ENCODE measurements around the gene NR2F1.

The NR2F1 gene

DNA sequence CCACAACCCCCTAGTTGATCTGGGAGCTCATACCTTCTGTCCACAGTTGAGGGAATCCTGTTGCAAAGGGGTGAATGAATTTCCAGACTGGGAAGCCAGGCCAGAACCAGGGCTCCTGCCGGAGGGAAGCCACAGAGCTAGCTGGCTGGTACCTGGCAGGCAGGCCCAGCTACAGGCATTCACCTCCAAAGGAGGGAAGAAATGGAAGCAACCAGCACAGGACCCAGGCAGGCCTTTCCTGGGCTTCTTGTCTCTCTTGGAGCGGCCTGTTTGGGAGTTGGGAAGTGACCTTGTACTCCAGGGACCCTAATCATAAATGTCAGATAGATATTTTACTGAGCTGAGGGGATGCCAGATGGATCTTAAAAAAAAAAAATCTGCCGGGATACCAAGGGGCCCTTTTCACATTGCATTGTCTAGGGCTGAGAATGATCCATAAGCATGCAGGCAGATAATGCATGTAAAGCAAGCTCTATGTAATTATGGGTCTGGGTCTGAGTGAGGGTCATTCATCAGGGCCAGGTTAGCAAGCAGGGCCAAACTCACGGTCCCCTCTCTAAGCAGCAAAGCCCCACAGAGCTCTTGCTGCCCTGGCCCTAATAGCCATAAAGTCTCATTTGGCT lies 8.4 kb downstream of the NR2F1 start:
- no peak for DNase-seq

- DNase-seq, result no peak
Measured at GRCh38 chr5:93592883-93593282, 9.9 kb downstream of the NR2F1 start.

GRCh38 chr5:93593476-93594131 lies 10.6 kb downstream of the NR2F1 start:
- DNase-seq, result no peak

- DNase-seq, result no peak
Measured at GRCh38 chr5:93594591-93595419, 11.8 kb downstream of the NR2F1 start.

- no peak for DNase-seq
Measured at GRCh38 chr5:93595420-93596147, 12.6 kb downstream of the NR2F1 start.

DNA sequence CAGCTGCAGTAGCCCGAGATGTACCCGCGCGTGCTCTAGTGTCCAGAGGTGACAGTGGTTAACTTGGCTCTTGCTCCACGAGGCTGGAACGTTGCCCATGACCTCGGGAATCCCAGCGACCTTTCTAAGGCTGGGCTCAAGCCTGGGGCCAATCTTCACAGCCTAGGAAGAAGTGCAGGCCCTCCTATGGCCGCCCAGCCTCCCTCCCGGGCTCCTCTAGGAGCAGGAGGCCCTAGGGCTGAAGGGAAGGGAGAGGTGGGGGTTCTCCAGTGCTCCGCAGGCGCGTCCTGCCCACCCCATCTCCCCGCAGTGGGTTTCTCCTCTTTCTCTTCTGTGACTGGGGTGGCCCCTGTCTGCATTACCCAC lies 13.3 kb downstream of the NR2F1 start:
- DNase-seq, result no peak

DNA sequence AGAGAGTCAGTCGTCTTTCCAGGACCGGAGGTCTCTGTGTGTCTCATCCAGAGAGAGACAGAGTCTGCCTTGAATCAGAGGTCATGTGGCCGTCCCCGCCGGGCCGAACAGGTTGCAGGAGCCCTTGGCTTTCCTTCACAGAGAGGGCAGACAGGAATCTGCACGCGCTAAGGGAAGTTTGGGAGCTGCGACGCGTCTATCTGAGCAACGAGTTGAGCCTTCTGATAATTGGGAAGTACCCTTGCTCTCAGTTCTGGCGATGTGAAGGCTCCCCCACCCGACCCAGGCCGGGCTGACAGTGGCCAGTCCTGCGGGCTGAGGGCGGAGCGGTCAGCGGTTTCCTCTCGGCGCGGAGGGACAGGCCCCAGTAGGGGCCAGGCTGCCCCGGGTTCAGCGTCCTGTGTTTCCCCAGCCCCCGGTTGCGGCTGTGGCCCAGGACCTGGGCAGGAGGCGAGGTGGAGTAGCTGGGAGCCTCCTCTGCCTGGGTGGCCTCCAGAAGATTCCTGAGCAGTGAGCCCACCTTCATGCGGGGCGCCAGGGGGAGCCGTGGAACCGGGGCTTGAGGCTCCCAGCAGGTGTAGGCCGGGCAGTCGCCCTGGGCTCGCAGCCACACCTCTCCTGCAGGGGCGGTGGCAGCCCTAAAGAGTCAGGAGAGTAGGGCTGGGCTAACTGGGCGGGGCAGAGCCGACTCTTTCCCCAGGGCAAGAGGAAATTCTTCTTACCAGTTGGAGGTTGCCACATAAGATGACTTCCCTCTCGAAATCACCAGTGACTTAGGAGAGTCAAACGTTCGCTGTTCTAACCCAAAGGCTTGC lies 13.9 kb downstream of the NR2F1 start:
- DNase-seq, result no peak

GRCh38 chr5:93598091-93599000 lies 15.3 kb downstream of the NR2F1 start:
- no peak for DNase-seq

DNA sequence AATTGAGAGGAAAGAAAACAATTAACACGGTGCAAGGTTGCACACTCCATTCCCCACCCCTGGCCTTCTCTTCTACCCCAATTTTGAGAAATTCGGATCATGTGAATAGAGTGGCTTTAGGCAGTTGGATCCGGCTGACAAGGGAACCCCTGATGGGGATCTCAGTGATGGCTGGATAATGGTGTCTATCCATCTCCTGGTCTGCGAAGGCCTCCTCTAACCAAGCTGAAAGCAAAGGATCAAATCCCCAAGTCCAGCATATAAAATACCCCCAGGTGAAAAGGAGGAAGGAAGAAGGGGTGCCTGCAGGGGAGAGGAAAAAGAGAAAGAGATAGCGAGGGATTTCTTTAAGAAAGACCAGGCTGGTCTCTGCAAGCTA lies 16.0 kb downstream of the NR2F1 start:
- no peak for DNase-seq

DNA sequence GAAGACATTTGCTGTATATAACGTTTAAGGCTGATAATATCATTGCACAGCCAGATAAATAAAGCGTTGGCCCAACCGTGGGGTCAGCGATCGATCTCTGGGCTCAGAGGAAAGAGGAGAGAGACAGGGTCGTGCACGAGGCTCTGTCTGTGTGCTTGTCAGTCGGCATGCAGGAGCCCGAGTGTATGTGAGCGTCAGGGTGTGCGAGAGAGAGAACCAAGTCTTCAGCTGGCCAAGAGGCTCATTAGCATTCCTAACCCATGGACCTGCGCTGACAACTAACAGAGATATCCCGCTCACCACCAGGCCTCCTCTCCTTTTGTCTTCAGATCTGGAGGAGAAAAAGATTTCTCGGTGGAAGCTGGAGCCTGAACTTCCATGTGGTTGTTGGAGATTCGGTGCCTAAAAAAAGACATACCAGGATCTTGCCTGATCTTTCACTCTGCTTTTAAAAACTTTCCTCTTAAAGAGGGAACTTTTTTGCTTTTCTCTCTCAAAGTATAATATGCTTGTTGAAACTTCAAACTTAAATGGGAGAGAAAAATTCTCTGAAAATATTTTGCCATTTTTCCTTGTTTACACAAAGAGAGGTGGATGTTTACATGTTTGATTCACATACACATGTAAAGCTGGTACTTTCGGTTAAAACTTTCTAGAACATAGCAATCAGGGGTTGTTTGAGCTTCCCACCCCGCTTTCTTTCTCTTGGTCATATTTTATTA lies 16.5 kb downstream of the NR2F1 start:
- no peak for DNase-seq

DNA sequence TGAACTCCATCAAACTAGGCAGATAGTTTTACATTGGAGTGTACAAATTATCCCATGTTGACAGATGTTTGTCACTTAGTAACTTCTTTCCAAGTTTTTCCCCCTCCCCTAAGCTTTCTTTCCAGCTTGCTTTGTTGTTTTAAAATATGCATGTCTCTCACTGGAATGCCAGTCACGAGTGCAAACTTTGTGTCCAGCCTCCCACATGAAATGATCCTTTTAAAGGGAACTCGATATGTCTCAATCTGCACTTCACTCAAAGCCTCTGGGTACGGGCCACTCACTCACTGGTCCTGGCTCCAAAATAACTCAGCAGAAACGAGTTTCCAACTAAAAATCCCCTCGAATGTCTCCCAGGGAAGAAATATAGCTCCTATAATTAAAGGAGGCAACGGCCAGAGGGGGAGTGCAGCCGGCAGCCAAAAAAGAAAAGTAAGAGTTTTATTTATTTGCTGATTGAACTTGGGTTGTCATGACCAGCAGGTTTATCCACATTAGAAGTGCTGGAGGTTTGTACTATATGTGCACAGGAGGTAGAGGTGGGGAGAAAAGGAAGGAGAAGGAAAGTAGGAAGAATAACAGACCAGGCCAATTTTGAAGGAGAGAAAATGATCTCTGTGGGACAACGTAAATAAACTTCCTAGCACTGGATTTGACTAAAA lies 17.5 kb downstream of the NR2F1 start:
- DNase-seq, result no peak

- DNase-seq, result no peak
Measured at GRCh38 chr5:93601071-93601801, 18.2 kb downstream of the NR2F1 start.

- DNase-seq, result no peak
Measured at GRCh38 chr5:93601802-93602155, 18.8 kb downstream of the NR2F1 start.

- no peak for DNase-seq
Measured at GRCh38 chr5:93602241-93603077, 19.4 kb downstream of the NR2F1 start.

DNA sequence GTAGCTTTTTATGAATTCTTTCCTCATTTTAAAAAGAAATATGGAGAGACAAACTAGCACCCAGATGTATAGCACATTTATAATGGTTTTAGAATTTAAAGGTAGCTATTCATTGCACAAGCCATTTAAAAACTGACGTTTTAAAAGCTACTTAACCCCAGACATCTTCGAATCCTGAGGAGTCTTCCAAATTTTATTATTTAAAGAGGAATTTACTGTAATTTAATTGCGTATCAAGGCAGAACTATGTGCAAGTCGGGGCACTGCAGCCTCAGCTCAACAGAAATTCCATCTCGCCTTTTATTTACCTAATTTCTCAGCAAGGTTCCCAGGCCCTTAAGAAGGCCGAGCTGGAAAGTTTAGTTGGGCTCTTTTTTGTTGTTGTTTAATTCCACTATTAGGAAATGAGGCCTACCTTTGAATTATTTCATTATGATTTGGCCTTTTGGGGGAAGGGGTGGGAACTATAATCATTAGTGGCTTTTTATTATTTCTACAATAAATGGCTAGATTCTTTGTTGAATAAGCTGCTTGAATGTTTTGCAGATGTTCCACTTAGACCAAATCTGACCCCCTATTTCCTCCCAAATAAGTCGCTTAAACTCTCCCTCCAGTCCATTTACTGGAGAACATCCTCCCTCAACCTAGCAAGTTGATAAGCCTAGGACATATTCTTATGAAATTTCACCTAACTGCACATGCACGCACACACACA lies 20.2 kb downstream of the NR2F1 start:
- DNase-seq, result no peak

DNA sequence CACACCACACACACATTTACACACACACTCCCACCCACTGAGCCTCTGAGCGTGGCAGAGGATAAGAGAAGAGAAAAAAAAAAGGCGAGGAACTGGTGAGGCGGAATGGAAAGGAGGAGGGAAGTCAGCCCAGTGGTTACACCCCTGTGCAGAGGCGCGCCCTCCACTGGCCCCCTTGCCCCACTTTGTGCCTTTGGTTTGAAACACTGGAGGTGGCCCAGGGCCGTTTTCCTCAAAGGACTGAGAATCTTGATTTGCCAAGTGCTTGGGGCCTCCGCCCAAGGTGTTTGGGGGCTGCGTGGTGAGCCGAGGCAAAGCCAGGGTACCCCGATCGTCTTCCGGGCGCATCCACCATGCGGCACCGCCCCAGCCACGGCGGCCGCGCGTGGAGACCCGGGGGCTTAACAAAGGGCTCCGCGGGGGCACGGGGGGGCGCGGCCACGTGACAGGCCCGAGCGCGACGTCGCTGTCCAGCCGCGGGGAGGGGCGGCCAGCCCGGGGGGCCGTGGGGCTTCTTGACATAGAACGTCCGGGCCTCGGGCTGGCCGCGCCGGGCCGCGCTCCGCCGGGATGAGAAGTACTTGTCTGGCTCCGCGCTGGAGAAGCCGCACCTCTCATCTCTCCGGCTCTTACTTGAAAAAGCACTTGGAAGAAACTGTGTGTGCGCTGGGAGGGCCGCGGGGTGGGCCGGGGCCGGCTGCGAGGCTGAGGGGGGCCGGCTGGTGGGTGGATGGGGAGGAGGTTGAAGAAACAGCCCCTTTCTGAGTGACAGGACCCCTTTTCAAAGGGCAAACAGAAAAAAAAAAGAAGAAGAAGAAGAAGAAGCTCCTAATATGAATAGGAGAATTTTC lies 21.0 kb downstream of the NR2F1 start:
- DNase-seq, result no peak

Measured in KG1 (cell line).